Transverse colon (tissue), 3 donors: ENCODE results near the gene KAT2B.

Experiments used
- CTCF ChIP-seq, 5 experiments: fragments of 200-600 bp in 3 of 5; fragments of 450-650 bp in 2 of 5; sonication (generic) in 3 of 5; IDR thresholded peaks; 1 replicate in 2 of 5; 2 replicates in 3 of 5; pipeline ENCODE4 v1.5.1; 2016 to 2017; ENCODE audit warnings: antibody characterized with exemption in 5 of 5, inconsistent platforms in 3 of 5, mild to moderate bottlenecking in 2 of 5, moderate library complexity in 1 of 5
- POLR2A ChIP-seq: fragments of 450-650 bp; IDR thresholded peaks from one replicate; pipeline ENCODE4 v1.6.1; 2016; ENCODE audit warnings: antibody characterized with exemption, mild to moderate bottlenecking, moderate library complexity

GRCh38 chr3:20100151-20100550 lies 59.9 kb downstream of the KAT2B start:
- TF ChIP-seq POLR2A (no peak), CTCF (IDR thresholded peaks at IDR 0.05) (no peak)
